ENCODE results near the gene EIF3CL. TPM values are rescaled to one million over a fixed set of nuclear protein-coding genes. Genes with fewer than 3 reads are reported as not detected.

EIF3CL gene, protein sequence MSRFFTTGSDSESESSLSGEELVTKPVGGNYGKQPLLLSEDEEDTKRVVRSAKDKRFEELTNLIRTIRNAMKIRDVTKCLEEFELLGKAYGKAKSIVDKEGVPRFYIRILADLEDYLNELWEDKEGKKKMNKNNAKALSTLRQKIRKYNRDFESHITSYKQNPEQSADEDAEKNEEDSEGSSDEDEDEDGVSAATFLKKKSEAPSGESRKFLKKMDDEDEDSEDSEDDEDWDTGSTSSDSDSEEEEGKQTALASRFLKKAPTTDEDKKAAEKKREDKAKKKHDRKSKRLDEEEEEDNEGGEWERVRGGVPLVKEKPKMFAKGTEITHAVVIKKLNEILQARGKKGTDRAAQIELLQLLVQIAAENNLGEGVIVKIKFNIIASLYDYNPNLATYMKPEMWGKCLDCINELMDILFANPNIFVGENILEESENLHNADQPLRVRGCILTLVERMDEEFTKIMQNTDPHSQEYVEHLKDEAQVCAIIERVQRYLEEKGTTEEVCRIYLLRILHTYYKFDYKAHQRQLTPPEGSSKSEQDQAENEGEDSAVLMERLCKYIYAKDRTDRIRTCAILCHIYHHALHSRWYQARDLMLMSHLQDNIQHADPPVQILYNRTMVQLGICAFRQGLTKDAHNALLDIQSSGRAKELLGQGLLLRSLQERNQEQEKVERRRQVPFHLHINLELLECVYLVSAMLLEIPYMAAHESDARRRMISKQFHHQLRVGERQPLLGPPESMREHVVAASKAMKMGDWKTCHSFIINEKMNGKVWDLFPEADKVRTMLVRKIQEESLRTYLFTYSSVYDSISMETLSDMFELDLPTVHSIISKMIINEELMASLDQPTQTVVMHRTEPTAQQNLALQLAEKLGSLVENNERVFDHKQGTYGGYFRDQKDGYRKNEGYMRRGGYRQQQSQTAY
- 103 and 118 TPM in 2 replicates for total RNA-seq

DNA sequence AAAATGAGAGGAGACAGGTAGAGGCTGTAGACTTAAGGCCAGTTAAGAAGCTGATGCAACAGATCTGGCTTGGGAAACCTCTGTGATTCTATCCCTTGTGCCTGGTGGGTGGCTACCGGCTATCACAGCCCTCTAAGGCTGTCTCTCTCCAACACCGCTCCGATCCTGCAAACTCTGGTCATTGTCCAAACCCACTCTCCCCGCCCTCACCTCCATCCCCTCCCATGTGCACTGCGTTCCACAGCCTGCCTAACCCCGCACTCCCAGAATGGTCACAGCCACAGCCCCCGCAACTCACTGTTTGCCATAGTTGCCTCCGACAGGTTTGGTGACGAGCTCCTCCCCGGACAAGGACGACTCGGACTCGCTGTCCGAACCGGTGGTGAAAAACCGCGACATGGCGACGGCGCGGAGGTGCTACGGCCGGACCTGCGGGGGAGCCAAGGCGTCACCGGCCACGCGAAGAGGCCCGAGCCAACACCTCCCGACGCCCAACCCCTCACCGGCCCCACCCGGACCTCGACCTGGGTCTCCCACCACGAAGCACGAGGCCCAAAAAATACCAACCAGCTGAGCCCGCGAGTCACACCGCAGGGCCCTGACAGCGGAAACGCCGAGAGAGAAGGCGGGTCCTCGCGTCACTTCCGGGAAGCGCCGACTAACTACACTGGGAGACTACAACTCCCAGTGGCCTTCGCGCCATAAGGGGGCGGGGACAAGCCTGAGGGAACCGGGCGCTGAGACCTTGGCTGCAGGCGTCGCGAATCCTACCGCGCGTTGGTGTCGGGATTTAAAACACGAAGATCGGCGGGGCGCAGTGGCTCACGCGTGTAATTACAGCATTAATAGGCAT is at the start of gene EIF3CL:
EIF3CL (minus strand) TSS at position 622 of the 853 bp plus-strand sequence; CDS start at position 399, 223 bp downstream.

DNA sequence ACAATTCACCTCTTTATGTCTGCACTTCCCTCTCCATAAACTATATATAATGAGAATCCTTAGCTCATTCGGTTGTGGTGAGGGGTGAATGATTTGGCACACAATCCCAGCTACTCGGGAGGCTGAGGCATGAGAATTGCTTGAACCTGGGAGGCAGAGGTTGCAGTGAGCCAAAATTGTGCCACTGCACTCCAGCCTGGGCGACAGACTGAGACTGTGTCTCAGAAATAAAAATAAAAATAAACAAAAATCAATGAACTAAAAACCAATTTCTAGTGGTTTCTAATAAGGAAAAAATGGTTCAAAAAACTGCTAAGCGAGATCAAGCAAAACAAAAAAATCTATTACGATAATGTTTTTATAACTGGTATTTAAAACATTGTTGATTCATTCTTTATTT is 40.2 kb downstream of the EIF3CL start, which contains the start of gene NPIPB6:
NPIPB6 (minus strand) TSS at position 101 of the 400 bp plus-strand sequence. CDS start 686 bp downstream, outside the sequence.

Small RNA genes lying within 50 kb of the gene (small RNA-seq; reads per million reads assigned to genes)
- gene AC138904.2 (not detected), gene MIR6862-1 (not detected)

Other genes with a start within 250 kb of the EIF3CL start
- gene XPO6, start 191.9 kb downstream of the EIF3CL start, total RNA-seq: 113 and 160 TPM in 2 replicates
- 0.10 and 0.33 TPM in 2 replicates for gene SBK1, start 111.3 kb downstream of the EIF3CL start, total RNA-seq
- 1.1 TPM in 1 of 2 replicates, not detected in the other for gene NPIPB6, start 40.3 kb downstream of the EIF3CL start, total RNA-seq
- not detected in 2 replicates for gene NPIPB7, start 68.5 kb upstream of the EIF3CL start, total RNA-seq
- gene CLN3, start 88.2 kb upstream of the EIF3CL start, total RNA-seq: 20.8 and 22.2 TPM in 2 replicates
- not detected in 2 replicates for gene APOBR, start 90.8 kb upstream of the EIF3CL start, total RNA-seq
- not detected in 2 replicates for gene IL27, start 103.0 kb upstream of the EIF3CL start, total RNA-seq
- gene NUPR1, start 135.1 kb upstream of the EIF3CL start, total RNA-seq: 0.33 and 2.4 TPM in 2 replicates
- 7.1 and 12.1 TPM in 2 replicates for gene SGF29, start 150.1 kb upstream of the EIF3CL start, total RNA-seq
- 0.19 TPM in 1 of 2 replicates, not detected in the other for gene SULT1A2, start 193.2 kb upstream of the EIF3CL start, total RNA-seq
- gene SULT1A1, start 206.2 kb upstream of the EIF3CL start, total RNA-seq: 3.2 and 7.8 TPM in 2 replicates
- 0.10 and 0.33 TPM in 2 replicates for gene NPIPB8, start 234.2 kb upstream of the EIF3CL start, total RNA-seq